DLD1 (cell line): ENCODE measurements around the gene IL11.
"Not testable (repeated sequence)": the region's sequence is repeated elsewhere in the genome, so short reads cannot be mapped to it uniquely, and the experiment has no call there.

Experiments
- in situ Hi-C: cut with HindIII; loops from 2 replicates; pipeline ENCODE4 v1.10.0; 2017; ENCODE audit warnings: low sequenced_read_pairs

Gene IL11

GRCh38 chr19:55370305-55370988 is at the start of gene IL11:
IL11 (minus strand) TSS chr19:55370463; CDS start chr19:55370310, 153 bp downstream.
- in situ Hi-C loops = no loop called here

- in situ Hi-C loops = no loop called here
Measured at GRCh38 chr19:55419624-55420236, 49.5 kb upstream of the IL11 start.

DNA sequence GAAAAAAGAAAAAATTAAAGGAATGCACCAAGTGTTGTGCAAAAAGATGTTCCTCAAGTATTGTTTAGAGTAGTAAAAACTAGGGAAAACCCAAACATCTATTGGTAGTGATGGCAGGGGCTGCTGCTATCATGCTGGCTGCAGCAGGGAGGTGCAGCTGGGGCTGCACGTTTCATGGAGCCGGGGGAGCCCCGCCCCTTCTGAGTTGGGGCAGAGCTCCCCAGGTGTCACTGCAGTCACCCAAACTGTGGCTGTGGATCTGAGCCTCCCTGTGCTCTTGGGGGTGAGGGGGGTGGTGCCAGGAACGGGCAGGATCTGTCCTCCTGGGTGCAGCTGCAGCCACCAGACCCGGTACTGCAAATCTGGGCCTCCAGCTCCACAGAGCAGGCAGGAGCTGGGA is 48.8 kb upstream of the IL11 start:
- in situ Hi-C loops = no loop called here

- in situ Hi-C loops = no loop called here
Measured at GRCh38 chr19:55418185-55418584, 47.9 kb upstream of the IL11 start.

DNA sequence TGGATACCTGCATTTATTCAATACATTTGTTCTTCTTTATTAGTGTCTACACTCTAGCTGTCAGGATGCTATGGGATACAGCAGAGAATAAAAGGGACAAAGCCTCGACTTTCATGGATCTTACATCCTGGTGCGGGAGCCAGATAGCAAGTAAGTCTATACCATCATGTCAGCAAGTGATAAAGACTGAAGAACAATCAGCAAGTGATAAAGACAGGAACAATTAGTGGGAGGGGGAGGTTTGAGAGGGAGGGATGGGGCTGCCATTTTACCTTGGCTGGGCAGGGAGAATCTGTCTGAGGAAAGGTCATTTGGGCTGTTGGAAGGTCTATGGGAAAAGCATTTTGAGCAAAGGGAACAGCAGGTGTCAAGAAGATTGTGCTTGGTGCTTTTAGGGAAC is 39.9 kb upstream of the IL11 start:
- in situ Hi-C loops = no loop called here

DNA sequence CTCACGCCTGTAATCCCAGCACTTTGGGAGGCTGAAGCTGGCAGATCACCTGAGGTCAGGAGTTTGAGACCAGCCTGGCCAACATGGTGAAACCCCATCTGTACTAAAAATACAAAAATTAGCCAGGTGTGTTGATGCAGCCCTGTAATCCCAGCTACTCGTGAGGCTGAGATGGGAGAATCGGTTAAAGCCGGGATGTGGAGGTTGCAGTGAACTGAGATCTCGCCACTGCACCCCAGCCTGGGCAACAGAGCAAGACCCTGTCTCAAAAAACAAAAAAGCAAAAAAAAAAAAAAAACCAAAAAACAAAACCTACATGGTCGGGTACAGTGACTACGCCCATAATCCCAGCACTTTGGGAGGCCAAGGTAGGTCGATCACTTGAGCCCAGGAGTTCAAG is 38.9 kb upstream of the IL11 start:
- in situ Hi-C loops = not testable (repeated sequence)

GRCh38 chr19:55408533-55408872 is 38.2 kb upstream of the IL11 start:
- in situ Hi-C loops = no loop called here

DNA sequence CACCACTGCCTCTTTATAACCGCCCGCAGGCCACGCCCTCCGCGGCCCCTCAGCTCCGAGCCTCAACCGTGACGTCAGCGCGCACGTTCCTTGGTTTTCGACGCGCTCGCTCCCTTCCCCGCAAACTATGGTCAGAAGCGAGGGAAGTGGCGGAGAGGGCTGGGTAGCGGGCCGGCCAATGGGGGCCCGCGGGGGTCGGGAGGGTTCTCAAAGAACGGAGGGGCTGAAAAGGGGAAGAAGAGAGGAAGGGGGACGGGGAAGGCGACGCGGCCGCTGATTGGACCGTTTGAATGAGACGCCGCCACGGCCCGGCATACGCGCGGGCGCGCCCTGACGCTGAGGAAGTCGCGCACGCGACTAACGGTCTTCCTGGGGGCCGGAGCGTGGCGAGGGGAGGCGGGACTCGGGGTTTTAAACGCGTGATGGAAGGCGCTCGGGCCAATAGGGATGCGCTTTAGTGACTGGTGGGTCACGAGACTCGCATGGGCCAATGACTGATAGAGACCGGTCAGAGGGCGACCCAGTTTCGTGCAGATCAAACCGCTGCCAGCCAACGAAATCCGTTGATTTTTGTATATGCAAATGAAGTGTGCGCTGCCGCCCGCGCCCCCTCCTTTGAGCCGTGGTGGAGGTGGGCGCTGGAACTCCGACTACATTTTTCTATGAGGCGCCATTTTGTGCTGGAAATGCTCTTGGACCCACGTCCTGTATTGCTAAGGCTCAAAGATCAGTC is 37.7 kb upstream of the IL11 start:
- in situ Hi-C loops = no loop called here

DNA sequence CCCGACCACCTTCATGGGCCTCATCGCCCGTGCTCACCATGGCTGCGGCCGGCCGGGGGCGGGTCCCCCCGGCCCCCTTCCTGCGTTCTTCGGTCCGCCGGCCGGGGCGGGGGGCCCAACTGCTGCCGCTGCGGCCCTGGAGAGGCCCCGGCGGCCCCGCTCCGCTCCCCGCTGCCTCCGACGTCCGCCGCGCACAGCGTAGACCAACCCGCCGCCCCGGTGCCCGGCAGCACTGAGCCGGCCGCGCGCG is 37.2 kb upstream of the IL11 start, which contains the start of gene UBE2S:
Gene UBE2S (minus strand): TSS at position 239 of the 250 bp plus-strand sequence. CDS start 199 bp downstream, at position 40.
- in situ Hi-C loops = not testable (repeated sequence)

GRCh38 chr19:55406826-55407549 is 36.7 kb upstream of the IL11 start:
- in situ Hi-C loops = no loop called here

- in situ Hi-C loops = no loop called here
Measured at GRCh38 chr19:55406091-55406825, 36.0 kb upstream of the IL11 start.

DNA sequence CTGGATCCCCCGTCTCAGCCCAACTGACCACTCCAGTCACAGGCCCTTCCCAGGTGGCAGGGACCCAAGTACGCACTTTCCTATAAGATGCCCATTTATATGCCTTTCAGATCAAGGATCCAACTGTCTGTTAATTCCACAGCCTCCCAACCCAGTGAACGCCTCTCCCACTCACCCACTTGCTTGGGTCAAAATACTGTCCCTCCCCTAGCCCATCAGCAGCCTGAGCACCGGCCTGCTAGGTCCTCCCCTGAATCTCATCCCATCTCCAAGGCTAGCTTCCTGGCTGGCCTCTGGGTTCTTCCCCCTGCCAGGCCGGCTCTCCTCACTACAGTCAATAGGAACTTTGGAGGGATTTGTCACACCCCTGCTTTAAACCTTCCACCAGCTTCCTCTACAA is 35.4 kb upstream of the IL11 start:
- in situ Hi-C loops = no loop called here

- in situ Hi-C loops = no loop called here
Measured at GRCh38 chr19:55402509-55402908, 32.2 kb upstream of the IL11 start.

DNA sequence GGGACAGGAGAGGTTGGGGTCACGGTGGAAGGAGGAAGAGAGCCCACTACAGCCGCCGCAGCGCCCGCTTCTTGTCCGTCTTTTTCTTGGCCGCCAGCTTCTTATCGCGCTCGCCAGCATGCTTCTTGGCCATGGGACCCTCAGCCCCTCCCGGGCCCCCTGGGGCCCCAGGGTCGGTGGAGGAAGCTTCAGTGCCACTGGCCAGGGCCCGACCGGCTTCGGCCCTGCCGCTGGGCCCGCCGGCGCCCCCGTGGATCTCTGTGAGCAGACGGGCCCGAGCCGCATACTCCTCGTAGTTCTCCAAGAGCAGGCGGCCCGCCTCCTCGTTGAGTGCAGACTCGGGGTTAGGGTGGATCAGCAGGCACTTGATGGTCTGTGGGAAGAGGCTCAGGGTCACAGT is 31.1 kb upstream of the IL11 start:
- in situ Hi-C loops = not testable (repeated sequence)

DNA sequence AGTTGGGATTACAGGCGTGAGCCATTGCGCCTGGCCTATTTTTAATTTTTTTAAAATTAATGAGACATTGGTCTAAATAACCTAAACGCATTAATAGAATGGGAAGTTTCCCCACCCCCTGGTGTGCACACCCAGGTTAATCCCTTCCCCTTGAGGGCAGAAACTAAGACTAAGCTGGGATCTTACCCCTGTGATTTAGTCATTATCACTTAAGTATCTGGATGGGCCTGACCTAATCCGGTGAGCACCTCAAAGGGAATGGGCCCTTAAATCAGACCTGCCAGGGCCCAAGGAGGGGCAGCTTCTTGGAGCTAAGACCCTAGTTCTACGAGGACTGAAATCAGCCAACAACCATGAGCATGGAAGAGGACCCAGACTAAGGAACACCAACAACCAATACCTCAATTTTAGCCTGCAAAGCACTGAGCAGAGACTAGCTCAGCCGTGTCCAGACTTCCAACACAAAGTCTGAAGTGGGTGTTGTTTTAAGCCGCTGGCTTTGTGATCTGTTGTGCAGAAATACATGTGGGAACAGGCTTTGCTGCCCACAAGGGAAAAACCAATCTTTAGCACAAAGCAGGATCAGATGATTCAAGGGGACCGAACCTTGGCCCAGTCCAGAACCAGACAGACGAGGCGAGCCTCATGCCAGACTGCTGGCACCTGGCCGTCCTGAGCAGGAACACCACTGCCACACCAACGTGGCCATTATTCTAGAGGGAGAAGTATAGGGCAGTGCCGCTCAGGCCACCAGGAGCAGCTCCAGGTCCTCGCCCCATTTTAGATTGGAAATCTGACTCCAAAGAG is 30.2 kb upstream of the IL11 start:
- in situ Hi-C loops = no loop called here

DNA sequence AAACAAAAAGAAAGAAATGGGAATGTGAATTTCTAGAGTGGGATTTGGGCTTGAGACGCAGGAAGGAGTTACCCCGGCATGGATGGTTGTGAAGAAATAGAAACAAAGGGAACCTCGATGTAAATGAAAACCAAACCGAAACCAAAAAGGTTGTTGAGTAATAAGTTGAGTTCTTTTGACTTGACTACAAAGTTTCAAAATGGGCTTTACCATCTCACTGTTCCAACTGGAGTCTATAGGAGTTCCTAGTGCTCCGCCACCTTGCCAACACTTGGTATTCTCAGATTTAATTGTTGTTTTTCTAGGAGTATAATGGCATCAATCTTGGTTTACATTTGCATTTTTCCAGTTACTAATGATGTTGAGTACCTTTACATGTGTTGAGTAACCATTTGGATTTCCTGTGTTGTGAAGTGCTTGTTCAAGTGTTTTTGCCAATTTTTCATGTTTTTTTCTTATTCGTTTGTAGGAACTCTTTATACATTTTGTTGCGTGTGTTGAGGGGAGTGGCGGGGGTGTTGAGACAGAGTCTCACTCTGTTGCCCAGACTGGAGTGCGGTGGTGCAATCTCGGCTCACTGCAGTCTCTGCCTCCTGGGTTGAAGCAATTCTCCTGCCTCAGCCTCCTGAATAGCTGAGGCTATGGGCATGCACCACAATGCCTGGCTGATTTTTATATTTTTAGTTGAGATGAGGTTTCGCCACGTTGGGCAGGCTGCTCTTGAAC is 28.1 kb upstream of the IL11 start:
- in situ Hi-C loops = no loop called here

- in situ Hi-C loops = no loop called here
Measured at GRCh38 chr19:55392820-55393761, 22.8 kb upstream of the IL11 start.
